ENCODE data around the gene CRB1. TPM values are rescaled to one million over a fixed set of nuclear protein-coding genes. Genes with fewer than 3 reads are reported as not detected.

Gene CRB1
- total and polyA plus RNA-seq, 7 donors, result 0.19 to 0.49 (median 0.38) TPM; not detected in 3

DNA sequence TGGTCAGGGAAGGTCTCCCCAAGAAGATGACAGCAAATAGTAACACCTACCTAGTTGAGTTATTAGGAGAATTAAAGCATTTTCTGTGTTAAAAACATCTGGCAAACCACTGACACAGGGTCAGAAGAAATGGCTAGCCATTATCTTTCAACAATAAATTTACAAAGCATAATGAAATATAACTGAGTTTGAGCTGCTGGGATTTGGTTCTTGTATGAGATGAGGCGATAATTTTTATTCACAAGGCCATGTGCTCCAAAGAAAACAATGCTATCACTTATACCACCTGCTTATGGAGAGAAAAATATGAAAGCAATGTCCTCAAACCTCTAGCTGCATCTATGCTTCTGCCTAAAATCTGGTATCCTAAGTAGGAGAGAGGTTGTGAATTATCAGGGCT, 202.3 kb downstream of the CRB1 start:
- H3K4me1 ChIP-seq, result no peaks in the 10 kb centered on the region
- H3K9me3 ChIP-seq, result no peaks in the 10 kb centered on the region
- WGBS, 2 donors, result 87 to 88% methylated on average over 1 of the region's 1 CpG
- TF ChIP-seq, protein P1, sequence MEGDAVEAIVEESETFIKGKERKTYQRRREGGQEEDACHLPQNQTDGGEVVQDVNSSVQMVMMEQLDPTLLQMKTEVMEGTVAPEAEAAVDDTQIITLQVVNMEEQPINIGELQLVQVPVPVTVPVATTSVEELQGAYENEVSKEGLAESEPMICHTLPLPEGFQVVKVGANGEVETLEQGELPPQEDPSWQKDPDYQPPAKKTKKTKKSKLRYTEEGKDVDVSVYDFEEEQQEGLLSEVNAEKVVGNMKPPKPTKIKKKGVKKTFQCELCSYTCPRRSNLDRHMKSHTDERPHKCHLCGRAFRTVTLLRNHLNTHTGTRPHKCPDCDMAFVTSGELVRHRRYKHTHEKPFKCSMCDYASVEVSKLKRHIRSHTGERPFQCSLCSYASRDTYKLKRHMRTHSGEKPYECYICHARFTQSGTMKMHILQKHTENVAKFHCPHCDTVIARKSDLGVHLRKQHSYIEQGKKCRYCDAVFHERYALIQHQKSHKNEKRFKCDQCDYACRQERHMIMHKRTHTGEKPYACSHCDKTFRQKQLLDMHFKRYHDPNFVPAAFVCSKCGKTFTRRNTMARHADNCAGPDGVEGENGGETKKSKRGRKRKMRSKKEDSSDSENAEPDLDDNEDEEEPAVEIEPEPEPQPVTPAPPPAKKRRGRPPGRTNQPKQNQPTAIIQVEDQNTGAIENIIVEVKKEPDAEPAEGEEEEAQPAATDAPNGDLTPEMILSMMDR (IDR thresholded peaks at IDR 0.05), result no peak
- no peak for TF ChIP-seq EP300 (IDR thresholded peaks at IDR 0.05)
- TF ChIP-seq POLR2A (IDR thresholded peaks at IDR 0.05), result no peak
- no peak for TF ChIP-seq POLR2AphosphoS5 (IDR thresholded peaks at IDR 0.05)
- no peaks in the 10 kb centered on the region for H3K36me3 ChIP-seq
- H3K27ac ChIP-seq, result no peak overlapping the region
- H3K4me3 ChIP-seq, result no peak overlapping the region
- no peak for DNase-seq
- intact Hi-C loops (cut with DNase I), result no loop called here
- no peaks in the 10 kb centered on the region for H3K27me3 ChIP-seq

DNA sequence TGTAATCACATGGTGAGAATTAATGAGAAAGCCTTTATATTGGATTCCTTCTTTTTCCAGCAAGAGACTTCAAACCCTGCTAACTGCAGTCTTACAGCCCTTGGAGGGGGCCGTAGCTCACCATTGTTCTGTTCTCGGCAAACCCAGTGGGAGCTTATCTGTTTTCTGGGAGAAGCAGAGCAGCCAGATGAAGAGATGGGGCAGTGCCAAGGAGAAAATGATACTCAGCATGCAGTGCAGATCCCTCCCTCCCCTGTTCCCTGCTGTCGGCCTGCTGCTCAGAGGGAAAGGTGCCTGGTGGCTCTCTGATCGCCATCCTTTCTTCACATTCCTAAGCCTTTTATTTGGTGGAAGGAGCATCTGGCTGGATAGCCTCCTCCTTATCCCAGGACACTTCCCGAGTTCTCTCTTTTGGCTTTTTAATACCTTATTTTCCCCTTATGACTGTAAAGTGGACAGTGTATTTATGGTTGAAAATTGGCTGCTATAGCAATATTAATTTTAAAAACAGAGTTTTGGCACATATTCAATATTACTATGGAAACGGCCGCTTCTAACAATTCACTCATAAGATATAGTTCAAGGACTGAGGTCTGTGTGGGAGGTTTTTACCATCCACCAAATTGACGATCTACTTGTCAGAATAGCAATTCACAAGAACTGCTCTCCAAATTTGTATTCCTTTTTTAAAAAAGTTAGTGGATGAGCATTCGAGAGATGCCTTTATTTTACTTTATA, 203.4 kb downstream of the CRB1 start:
- no peak overlapping the region for H3K27ac ChIP-seq

DNA sequence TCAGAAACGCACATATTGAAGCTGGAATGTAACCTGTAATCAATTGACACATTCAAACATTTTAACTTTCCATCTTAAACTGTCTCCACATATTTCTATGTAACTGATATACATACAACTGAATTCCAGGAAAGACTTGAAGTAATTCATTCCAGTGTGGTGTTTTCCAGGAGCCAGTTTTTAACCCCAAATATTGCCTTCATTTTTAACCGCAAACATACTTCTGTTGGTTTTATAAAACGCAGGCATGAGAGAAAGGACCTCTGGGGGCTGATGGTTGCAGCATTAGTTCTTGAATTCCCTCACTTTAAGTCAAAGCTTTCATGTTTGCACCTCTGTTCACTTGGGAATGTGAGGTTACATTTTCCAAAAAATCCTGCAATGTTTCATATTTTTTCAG, 204.1 kb downstream of the CRB1 start:
- DNase-seq, result no peak
- Histone ChIP-seq H3K9me3 (no peaks in the 10 kb centered on the region), H3K27ac (no peak overlapping the region), H3K36me3 (no peaks in the 10 kb centered on the region), H3K4me1 (no peaks in the 10 kb centered on the region), H3K4me3 (no peak overlapping the region), H3K27me3 (no peaks in the 10 kb centered on the region)
- WGBS, 2 donors, result 95% methylated on average over 3 of the region's 3 CpGs
- intact Hi-C loops (cut with DNase I), result no loop called here
- TF ChIP-seq, protein P1 (IDR thresholded peaks at IDR 0.05), result no peak
- TF ChIP-seq POLR2AphosphoS5 (IDR thresholded peaks at IDR 0.05) (no peak), EP300 (IDR thresholded peaks at IDR 0.05) (no peak), POLR2A (IDR thresholded peaks at IDR 0.05) (no peak)

More for the DNA sequence above, 203.4 kb downstream of the CRB1 start:
- 83 to 86% methylated on average over 9 of the region's 9 CpGs for WGBS, 2 donors
- no peaks in the 10 kb centered on the region for H3K4me1 ChIP-seq
- H3K27me3 ChIP-seq, result no peaks in the 10 kb centered on the region
- intact Hi-C loops (cut with DNase I), result no loop called here
- DNase-seq, result no peak
- no peaks in the 10 kb centered on the region for H3K36me3 ChIP-seq
- H3K9me3 ChIP-seq, result no peaks in the 10 kb centered on the region
- no peak for TF ChIP-seq EP300 (IDR thresholded peaks at IDR 0.05)
- TF ChIP-seq, protein P1 (IDR thresholded peaks at IDR 0.05), result no peak
- TF ChIP-seq POLR2A (IDR thresholded peaks at IDR 0.05), result no peak
- TF ChIP-seq POLR2AphosphoS5 (IDR thresholded peaks at IDR 0.05), result no peak
- no peak overlapping the region for H3K4me3 ChIP-seq

DNA sequence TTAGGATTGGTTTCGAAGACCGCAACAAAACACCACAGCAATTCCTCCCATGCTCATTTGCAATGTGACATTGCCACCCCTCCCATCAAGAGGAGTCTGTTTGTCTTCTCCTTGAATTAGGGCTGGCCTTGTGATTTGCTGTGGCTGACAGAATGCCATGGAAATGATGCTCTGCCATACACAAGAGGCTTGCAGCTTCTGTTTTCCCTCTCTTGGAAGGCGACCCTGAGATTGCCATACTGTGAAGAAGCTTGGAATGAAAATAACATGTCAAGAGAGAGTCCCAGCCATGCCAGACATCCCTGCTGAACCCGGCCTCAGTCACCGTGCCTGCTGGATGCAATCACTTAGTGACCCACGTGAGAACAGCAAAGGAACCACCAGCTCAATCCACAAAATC, 212.4 kb downstream of the CRB1 start:
- intact Hi-C loops (cut with DNase I), result no loop called here
- Histone ChIP-seq H3K36me3 (no peaks in the 10 kb centered on the region), H3K27ac (no peak overlapping the region), H3K9me3 (no peaks in the 10 kb centered on the region), H3K27me3 (no peaks in the 10 kb centered on the region), H3K4me3 (no peak overlapping the region), H3K4me1 (no peaks in the 10 kb centered on the region)
- WGBS, 2 donors, result 87 to 89% methylated on average over 6 of the region's 6 CpGs
- no peak for DNase-seq
- TF ChIP-seq, protein P1 (IDR thresholded peaks at IDR 0.05), result no peak
- TF ChIP-seq POLR2A (IDR thresholded peaks at IDR 0.05) (no peak), POLR2AphosphoS5 (IDR thresholded peaks at IDR 0.05) (no peak), EP300 (IDR thresholded peaks at IDR 0.05) (no peak)

DNA sequence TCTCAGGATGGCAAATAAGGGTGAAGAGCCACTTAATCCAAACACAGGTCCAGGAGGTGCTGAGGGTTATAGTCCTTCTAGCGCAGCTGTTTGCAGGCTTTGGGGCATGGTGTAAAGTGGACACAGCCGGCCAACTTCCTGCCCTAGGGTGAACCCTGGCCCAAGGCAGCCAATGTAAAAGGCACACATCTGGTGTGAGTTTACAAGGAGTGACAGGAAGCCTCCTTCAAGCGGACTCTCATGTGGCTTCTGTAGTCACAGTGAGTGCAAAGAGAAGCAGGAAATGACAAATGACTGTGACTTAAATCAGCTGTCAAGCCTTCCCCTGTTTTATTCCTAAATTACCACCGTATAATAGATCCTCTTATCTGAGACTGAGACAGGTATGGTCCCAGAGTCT, 213.0 kb downstream of the CRB1 start:
- intact Hi-C loops (cut with DNase I), result no loop called here
- Histone ChIP-seq H3K36me3 (no peaks in the 10 kb centered on the region), H3K27ac (no peak overlapping the region), H3K9me3 (no peaks in the 10 kb centered on the region), H3K27me3 (no peaks in the 10 kb centered on the region), H3K4me3 (no peak overlapping the region), H3K4me1 (no peaks in the 10 kb centered on the region)
- WGBS, 2 donors, result 31 to 58% methylated on average over 4 of the region's 4 CpGs
- DNase-seq, result no peak
- no peak for TF ChIP-seq POLR2AphosphoS5 (IDR thresholded peaks at IDR 0.05)
- no peak for TF ChIP-seq EP300 (IDR thresholded peaks at IDR 0.05)
- TF ChIP-seq, protein P1 (IDR thresholded peaks at IDR 0.05), result no peak
- no peak for TF ChIP-seq POLR2A (IDR thresholded peaks at IDR 0.05)

Data from sigmoid colon (tissue), 7 donors.